NB4 (cell line): Measurements from ENCODE around the gene TMEM127.

Experiments used
- POLR2A ChIP-seq: IDR thresholded peaks from 2 replicates; pipeline ENCODE4 v1.6.1; 2011; ENCODE audit warnings: mild to moderate bottlenecking; ENCODE audit not compliant: insufficient read length; ENCODE audit errors: extremely low read depth
- TF ChIP-seq, protein P1 (sequence below): IDR thresholded peaks from 2 replicates; pipeline ENCODE4 v1.6.1; 2011; ENCODE audit warnings: low read depth, low read length
- TF ChIP-seq, protein P2 (sequence below): IDR thresholded peaks from one replicate; pipeline ENCODE4 v1.5.1; 2012; ENCODE audit warnings: low read depth, low read length

GRCh38 chr2:96218508-96219131 is 47.2 kb downstream of the TMEM127 start:
- TF ChIP-seq, protein P1, sequence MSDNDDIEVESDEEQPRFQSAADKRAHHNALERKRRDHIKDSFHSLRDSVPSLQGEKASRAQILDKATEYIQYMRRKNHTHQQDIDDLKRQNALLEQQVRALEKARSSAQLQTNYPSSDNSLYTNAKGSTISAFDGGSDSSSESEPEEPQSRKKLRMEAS = no peak
- TF ChIP-seq, protein P2, sequence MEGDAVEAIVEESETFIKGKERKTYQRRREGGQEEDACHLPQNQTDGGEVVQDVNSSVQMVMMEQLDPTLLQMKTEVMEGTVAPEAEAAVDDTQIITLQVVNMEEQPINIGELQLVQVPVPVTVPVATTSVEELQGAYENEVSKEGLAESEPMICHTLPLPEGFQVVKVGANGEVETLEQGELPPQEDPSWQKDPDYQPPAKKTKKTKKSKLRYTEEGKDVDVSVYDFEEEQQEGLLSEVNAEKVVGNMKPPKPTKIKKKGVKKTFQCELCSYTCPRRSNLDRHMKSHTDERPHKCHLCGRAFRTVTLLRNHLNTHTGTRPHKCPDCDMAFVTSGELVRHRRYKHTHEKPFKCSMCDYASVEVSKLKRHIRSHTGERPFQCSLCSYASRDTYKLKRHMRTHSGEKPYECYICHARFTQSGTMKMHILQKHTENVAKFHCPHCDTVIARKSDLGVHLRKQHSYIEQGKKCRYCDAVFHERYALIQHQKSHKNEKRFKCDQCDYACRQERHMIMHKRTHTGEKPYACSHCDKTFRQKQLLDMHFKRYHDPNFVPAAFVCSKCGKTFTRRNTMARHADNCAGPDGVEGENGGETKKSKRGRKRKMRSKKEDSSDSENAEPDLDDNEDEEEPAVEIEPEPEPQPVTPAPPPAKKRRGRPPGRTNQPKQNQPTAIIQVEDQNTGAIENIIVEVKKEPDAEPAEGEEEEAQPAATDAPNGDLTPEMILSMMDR = no peak
- TF ChIP-seq POLR2A = no peak
